ENCODE measurements around the gene APOL6. TPM values are rescaled to one million over a fixed set of nuclear protein-coding genes. Genes with fewer than 3 reads are reported as not detected.

The APOL6 gene
- total and polyA plus RNA-seq, 2 of the 13 experiments (the other 11 are each of a cell fraction or from before 2014, with no cell fraction given), result 5.2 to 7.5 TPM

DNA sequence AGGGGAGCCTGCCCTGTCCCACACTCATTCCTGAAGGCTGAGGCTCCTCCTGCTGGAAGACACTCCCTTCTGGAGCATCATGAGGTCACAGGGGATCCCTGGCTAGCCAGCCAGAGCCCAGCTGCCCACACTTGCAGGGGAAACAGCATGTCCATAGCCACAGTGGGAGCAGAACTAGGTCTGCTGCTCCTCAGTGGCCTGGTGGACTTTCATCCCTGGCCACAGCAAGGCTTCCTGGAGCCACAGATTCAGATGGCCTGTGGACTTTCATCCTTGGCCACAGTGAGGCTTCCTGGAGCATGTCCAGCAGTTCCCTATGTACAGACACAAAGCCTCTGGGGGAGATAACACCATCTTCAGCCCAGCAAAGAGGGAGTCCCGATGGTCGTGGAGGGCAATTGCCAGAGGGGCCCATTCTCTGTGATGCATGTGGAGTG is 5.9 kb upstream of the APOL6 start (continued):
- TF ChIP-seq ZNF800 (CRISPR knock-in tag; IDR thresholded peaks at IDR 0.05) (no peak), ZFP36L2 (CRISPR knock-in tag; IDR thresholded peaks at IDR 0.05) (no peak), KLF11 (CRISPR knock-in tag; IDR thresholded peaks at IDR 0.05) (no peak), HDAC6 (IDR thresholded peaks at IDR 0.05; ENCODE audit: low read depth, low read length) (no peak), TEAD2 (CRISPR knock-in tag; IDR thresholded peaks at IDR 0.05) (no peak), ZNF567 (CRISPR knock-in tag; IDR thresholded peaks at IDR 0.05; ENCODE audit: borderline replicate concordance) (no peak), PAF1 (CRISPR knock-in tag; IDR thresholded peaks at IDR 0.05) (no peak), PLSCR1 (CRISPR knock-in tag; IDR thresholded peaks at IDR 0.05; ENCODE audit: borderline replicate concordance) (no peak), TEAD3 (CRISPR knock-in tag; optimal IDR thresholded peaks at IDR 0.05; ENCODE audit: borderline replicate concordance) (peak; percentile 62), ZNF704 (CRISPR knock-in tag; IDR thresholded peaks at IDR 0.05; ENCODE audit: borderline replicate concordance) (no peak), MIER2 (CRISPR knock-in tag; IDR thresholded peaks at IDR 0.05) (peak; percentile 43; the same call in 1 of the 2 replicates), KDM2A (CRISPR knock-in tag; IDR thresholded peaks at IDR 0.05; ENCODE audit: borderline replicate concordance, low read depth) (peak; percentile 36; the same call in 1 of the 2 replicates), ZFP90 (CRISPR knock-in tag; IDR thresholded peaks at IDR 0.05; ENCODE audit: borderline replicate concordance) (no peak), SYNCRIP (IDR thresholded peaks at IDR 0.05; ENCODE audit: insufficient read depth, low read depth, low read length) (no peak), KMT2A (CRISPR knock-in tag; IDR thresholded peaks at IDR 0.05) (no peak)
- TF ChIP-seq, protein P1, sequence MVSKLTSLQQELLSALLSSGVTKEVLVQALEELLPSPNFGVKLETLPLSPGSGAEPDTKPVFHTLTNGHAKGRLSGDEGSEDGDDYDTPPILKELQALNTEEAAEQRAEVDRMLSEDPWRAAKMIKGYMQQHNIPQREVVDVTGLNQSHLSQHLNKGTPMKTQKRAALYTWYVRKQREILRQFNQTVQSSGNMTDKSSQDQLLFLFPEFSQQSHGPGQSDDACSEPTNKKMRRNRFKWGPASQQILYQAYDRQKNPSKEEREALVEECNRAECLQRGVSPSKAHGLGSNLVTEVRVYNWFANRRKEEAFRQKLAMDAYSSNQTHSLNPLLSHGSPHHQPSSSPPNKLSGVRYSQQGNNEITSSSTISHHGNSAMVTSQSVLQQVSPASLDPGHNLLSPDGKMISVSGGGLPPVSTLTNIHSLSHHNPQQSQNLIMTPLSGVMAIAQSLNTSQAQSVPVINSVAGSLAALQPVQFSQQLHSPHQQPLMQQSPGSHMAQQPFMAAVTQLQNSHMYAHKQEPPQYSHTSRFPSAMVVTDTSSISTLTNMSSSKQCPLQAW (CRISPR knock-in tag; IDR thresholded peaks at IDR 0.05), result peak; percentile 64; the same call in 1 of the 2 replicates
- TF ChIP-seq, protein P2, sequence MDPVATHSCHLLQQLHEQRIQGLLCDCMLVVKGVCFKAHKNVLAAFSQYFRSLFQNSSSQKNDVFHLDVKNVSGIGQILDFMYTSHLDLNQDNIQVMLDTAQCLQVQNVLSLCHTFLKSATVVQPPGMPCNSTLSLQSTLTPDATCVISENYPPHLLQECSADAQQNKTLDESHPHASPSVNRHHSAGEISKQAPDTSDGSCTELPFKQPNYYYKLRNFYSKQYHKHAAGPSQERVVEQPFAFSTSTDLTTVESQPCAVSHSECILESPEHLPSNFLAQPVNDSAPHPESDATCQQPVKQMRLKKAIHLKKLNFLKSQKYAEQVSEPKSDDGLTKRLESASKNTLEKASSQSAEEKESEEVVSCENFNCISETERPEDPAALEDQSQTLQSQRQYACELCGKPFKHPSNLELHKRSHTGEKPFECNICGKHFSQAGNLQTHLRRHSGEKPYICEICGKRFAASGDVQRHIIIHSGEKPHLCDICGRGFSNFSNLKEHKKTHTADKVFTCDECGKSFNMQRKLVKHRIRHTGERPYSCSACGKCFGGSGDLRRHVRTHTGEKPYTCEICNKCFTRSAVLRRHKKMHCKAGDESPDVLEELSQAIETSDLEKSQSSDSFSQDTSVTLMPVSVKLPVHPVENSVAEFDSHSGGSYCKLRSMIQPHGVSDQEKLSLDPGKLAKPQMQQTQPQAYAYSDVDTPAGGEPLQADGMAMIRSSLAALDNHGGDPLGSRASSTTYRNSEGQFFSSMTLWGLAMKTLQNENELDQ (CRISPR knock-in tag; IDR thresholded peaks at IDR 0.05; ENCODE audit: borderline replicate concordance), result no peak
- TF ChIP-seq, protein P3, sequence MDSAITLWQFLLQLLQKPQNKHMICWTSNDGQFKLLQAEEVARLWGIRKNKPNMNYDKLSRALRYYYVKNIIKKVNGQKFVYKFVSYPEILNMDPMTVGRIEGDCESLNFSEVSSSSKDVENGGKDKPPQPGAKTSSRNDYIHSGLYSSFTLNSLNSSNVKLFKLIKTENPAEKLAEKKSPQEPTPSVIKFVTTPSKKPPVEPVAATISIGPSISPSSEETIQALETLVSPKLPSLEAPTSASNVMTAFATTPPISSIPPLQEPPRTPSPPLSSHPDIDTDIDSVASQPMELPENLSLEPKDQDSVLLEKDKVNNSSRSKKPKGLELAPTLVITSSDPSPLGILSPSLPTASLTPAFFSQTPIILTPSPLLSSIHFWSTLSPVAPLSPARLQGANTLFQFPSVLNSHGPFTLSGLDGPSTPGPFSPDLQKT (CRISPR knock-in tag; IDR thresholded peaks at IDR 0.05; ENCODE audit: borderline replicate concordance), result no peak
- TF ChIP-seq, protein P4, sequence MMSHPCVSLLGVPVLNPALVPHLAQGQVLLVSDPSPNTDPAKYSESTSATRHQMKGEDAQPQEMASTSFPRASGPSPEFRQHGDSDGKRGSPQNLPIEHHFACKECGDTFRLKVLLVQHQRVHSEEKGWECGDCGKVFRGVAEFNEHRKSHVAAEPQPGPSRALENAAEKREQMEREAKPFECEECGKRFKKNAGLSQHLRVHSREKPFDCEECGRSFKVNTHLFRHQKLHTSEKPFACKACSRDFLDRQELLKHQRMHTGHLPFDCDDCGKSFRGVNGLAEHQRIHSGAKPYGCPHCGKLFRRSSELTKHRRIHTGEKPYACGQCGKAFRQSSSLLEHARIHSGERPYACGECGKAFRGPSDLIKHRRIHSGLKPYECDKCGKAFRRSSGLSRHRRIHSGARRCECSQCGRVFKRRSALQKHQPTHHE (CRISPR knock-in tag; IDR thresholded peaks at IDR 0.05; ENCODE audit: borderline replicate concordance), result no peak
